Progenitor cell of endocrine pancreas (in vitro differentiated cells): Measurements from ENCODE around the gene RING1. TPM values are rescaled to one million over a fixed set of nuclear protein-coding genes. Genes with fewer than 3 reads are reported as not detected.

ENCODE experiments used
- DNase-seq: peaks from one replicate; pipeline ENCODE4 v3.0.0; 2021; ENCODE audit warnings: low spot score; ENCODE audit not compliant: unreplicated experiment
- H3K27ac Mint-ChIP-seq: 2 replicates; pipeline ENCODE4 v1.8.0; 2021; ENCODE audit warnings: mild to moderate bottlenecking, moderate library complexity, mixed read lengths
- H3K27me3 Mint-ChIP-seq: 2 replicates; pipeline ENCODE4 v1.8.0; 2021; ENCODE audit warnings: mixed read lengths
- H3K36me3 Mint-ChIP-seq: 2 replicates; pipeline ENCODE4 v1.8.0; 2022; ENCODE audit warnings: mixed read lengths; ENCODE audit not compliant: insufficient read depth
- H3K4me1 Mint-ChIP-seq: 2 replicates; pipeline ENCODE4 v1.8.0; 2021; ENCODE audit warnings: low read depth, mixed read lengths
- H3K4me3 Mint-ChIP-seq: 2 replicates; pipeline ENCODE4 v1.8.0; 2021; ENCODE audit warnings: low read depth, mild to moderate bottlenecking, moderate library complexity, mixed read lengths
- H3K9me3 Mint-ChIP-seq: 2 replicates; pipeline ENCODE4 v1.8.0; 2021; ENCODE audit warnings: low read depth, mixed read lengths
- CTCF ChIP-seq: fragments of 200-600 bp; sonication (generic); IDR thresholded peaks from one replicate; pipeline ENCODE4 v1.5.0; 2021; ENCODE audit warnings: antibody characterized with exemption, mild to moderate bottlenecking; ENCODE audit not compliant: unreplicated experiment
- long read RNA-seq: library from polyadenylated mRNA; unstranded; transcript quantifications from one replicate; pipeline ENCODE4 v2.0.0, GENCODE V29; 2020
- total RNA-seq: library from RNA; stranded (reverse); gene quantifications from 2 replicates; pipeline ENCODE4 v1.2.1, GENCODE V29; 2021

The RING1 gene
- total RNA-seq, result 56.2 and 62.4 TPM in 2 replicates
- long read RNA-seq, partial matches to known transcripts, result 3 of 3 reads
- long read RNA-seq, other reads (novel, unspliced or antisense), result 0 of 3 reads

GRCh38 chr6:33208091-33208967 is at the start of gene RING1:
TSS of gene RING1 (plus strand) at chr6:33208500. CDS start at chr6:33208823, 323 bp downstream.
- H3K27ac Mint-ChIP-seq, result peak within 1 kb of the TSS; percentile 98
- no peak for TF ChIP-seq CTCF
- H3K9me3 Mint-ChIP-seq, result no peaks in the 10 kb centered on the region
- peak; percentile 67 for DNase-seq
- H3K4me3 Mint-ChIP-seq, result peak within 1 kb of the TSS; percentile 96
- peaks cover 11% of the 10 kb centered on the region for H3K36me3 Mint-ChIP-seq
- H3K4me1 Mint-ChIP-seq, result peaks cover 31% of the 10 kb centered on the region
- H3K27me3 Mint-ChIP-seq, result peaks cover 18% of the 10 kb centered on the region

GRCh38 chr6:33160096-33160495 is 48.2 kb upstream of the RING1 start:
- no peak for DNase-seq
- Mint-ChIP-seq H3K27me3 (peaks cover 34% of the 10 kb centered on the region), H3K9me3 (no peaks in the 10 kb centered on the region), H3K4me3 (no peak overlapping the region), H3K4me1 (peaks cover 3% of the 10 kb centered on the region), H3K27ac (no peak overlapping the region), H3K36me3 (no peaks in the 10 kb centered on the region)
- TF ChIP-seq CTCF, result no peak

- Mint-ChIP-seq H3K27ac (peak overlapping the region; percentile 77), H3K27me3 (peaks cover 37% of the 10 kb centered on the region), H3K4me1 (peaks cover 3% of the 10 kb centered on the region), H3K9me3 (no peaks in the 10 kb centered on the region), H3K36me3 (no peaks in the 10 kb centered on the region), H3K4me3 (peak overlapping the region; percentile 78)
- no peak for TF ChIP-seq CTCF
- no peak for DNase-seq
Observed at GRCh38 chr6:33160728-33161344, 47.5 kb upstream of the RING1 start.

- TF ChIP-seq CTCF, result peak; percentile 95
- Mint-ChIP-seq H3K4me1 (peaks cover 2% of the 10 kb centered on the region), H3K27me3 (peaks cover 37% of the 10 kb centered on the region), H3K4me3 (peak overlapping the region; percentile 78), H3K36me3 (no peaks in the 10 kb centered on the region), H3K27ac (peak overlapping the region; percentile 77), H3K9me3 (no peaks in the 10 kb centered on the region)
- DNase-seq, result peak; percentile 77
Observed at GRCh38 chr6:33161354-33162331, 46.7 kb upstream of the RING1 start.
